GM18907 (cell line): ENCODE data around the gene ARHGEF3.
A peak's percentile ranks its signal among the peaks of the same experiment; 100 is the strongest.

Experiments
- ATAC-seq: cut with Tn5 transposase; IDR thresholded peaks from one replicate; pipeline ENCODE4 v1.9.1; 2021; ENCODE audit warnings: mild to moderate bottlenecking, moderate library complexity; ENCODE audit not compliant: unreplicated experiment

ARHGEF3 gene, protein sequence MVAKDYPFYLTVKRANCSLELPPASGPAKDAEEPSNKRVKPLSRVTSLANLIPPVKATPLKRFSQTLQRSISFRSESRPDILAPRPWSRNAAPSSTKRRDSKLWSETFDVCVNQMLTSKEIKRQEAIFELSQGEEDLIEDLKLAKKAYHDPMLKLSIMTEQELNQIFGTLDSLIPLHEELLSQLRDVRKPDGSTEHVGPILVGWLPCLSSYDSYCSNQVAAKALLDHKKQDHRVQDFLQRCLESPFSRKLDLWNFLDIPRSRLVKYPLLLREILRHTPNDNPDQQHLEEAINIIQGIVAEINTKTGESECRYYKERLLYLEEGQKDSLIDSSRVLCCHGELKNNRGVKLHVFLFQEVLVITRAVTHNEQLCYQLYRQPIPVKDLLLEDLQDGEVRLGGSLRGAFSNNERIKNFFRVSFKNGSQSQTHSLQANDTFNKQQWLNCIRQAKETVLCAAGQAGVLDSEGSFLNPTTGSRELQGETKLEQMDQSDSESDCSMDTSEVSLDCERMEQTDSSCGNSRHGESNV

DNA sequence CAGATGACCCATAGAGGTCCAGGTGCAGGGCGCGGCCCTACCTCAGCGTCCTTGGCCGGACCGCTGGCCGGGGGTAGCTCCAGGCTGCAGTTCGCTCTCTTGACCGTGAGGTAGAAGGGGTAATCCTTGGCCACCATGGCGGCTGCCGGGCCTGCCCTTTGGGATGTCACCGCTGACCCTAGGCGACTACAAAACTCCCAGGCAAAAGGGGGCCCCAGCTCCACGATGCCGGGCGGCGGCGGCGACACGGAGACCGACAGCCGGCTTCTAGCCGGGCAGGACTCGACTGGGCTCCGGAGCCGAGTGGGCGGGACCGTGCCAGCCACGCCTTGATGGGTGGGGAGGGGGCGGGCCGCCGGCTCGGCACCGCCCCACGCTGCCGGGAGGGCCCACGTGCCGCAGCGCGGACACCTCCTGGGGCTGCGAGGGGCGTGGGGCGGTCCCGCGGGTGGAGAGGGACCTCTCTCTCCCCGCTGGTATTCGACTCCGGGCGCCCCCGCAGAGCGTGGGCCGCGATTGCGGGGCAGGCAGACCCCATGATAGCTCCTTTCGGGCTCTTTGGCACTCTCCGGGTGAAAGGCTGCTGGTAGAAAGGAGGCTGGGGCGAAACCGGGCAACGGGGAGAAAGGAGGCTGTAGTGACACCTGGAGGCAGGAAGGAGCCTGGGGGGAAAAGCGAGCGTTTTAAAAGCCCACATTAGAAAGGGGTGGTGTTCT is at the start of gene ARHGEF3:
TSS of gene ARHGEF3 (minus strand) at position 288 of the 716 bp plus-strand sequence. CDS start at position 137, 151 bp downstream.
- ATAC-seq: peak; percentile 79

DNA sequence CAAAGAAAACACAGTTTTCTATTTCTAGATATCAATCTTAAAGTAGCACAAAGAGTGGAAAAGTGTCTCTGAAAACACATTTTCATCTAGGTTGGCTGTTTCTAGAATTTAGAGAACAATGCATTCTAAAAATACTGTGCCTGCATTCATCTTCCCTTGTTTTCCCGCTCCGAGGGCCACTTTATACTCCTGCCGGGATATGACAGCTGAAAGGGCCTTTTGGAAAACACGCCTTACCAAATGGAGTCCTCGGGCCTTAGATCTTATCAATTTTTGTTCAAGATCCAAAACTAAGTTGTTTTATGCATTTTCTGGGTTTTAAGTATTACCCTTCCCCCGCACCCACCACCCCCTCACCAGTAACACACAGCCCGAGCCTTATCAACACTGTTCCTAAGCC is 47.9 kb upstream of the ARHGEF3 start:
- ATAC-seq: no peak

DNA sequence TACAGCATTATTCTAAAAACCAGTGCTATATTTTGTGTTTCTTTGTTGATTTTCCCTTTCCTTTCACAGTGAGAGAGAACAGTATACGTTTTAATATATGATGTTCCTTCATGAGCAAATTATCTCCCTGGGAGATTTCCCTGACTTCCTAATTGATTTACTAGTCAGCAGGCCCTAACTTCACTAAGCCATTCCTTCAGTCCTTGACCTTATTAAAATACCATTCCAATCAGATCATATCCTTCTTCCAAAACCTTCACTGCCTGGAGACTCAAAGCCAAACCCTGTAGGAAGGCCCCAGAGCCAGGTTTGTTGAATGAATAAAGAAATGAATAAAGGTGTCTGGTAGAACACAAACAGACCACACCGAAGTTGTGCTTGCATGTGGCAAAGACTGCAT is 43.8 kb upstream of the ARHGEF3 start:
- ATAC-seq: no peak

DNA sequence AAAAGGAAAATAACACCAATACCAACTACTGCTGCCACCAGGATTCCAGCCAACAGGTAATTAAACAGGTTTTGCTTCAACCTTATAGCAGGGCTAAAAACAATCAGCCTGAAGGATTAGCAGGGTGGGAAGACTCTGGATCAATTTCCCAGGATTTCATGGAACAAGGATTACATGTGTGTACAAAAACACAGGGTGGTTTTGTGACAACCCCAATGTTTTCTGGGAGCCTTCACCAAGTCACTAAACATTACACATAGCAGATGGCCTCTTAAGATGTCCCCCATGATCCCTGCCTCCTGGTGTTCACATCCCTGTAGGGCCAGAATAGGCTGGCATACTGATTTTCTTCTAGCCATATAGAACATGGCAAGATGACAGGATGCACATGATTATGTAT is 42.8 kb upstream of the ARHGEF3 start:
- ATAC-seq: no peak

DNA sequence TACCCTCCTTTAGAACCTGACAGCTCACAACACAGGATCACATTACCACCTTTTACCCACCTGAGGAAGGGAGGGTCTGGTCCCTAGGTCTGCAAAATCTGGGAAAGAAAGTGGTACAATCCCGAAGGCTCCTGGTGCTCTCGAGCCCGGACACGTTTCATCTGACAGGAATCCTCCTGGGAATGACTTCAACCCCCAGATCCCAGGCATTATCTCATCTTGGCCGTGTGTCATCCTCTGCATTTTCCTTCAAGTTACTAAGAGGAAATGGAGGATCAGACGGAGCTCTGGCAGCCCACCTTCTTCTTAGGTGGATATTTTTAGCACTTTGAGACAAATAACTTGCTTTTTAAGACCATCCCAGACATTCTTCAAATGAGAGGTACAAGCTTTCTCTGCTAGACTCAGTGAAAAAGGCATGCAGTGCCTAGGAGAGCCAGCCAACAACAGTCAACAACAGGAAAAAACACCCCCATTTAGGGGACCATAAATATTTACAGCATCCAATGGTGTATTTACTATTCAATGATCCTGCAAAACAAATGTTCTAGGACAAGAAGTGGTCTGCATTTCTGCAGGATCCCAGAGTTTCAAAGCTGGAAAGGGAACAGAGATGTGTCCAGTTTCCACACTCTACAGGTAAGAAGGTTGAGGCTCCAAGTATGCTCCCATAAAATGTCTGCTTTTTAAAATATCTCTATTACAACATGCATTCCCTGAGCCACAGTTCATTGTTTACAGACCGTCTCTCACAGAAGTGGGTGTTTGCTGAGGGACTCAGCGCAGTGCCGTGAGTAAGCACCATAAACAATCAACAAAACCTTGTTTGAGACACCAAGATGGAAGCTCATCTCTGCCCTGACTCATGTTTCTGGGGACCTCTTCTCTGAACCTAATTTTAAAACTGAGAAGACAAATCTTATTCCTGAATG is 38.3 kb upstream of the ARHGEF3 start:
- ATAC-seq: no peak

DNA sequence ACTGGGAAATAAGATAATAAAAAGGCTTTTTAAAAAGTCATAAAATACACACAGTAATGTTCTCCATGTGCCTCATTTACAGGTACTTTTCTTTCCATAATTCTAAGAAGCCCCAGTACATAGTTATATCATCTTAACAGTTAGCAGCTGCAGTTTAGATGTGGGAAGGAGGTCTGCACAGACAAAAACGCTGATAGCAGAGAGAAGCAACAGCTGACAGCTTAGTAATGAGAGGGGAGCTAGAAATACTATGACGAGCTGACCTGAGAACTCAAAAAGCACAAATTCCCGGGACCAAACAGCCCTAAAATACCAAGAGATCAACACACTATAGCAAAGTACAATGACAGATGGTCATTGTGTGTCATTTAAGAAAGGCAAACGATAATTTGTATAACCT is 36.7 kb upstream of the ARHGEF3 start:
- no peak for ATAC-seq

DNA sequence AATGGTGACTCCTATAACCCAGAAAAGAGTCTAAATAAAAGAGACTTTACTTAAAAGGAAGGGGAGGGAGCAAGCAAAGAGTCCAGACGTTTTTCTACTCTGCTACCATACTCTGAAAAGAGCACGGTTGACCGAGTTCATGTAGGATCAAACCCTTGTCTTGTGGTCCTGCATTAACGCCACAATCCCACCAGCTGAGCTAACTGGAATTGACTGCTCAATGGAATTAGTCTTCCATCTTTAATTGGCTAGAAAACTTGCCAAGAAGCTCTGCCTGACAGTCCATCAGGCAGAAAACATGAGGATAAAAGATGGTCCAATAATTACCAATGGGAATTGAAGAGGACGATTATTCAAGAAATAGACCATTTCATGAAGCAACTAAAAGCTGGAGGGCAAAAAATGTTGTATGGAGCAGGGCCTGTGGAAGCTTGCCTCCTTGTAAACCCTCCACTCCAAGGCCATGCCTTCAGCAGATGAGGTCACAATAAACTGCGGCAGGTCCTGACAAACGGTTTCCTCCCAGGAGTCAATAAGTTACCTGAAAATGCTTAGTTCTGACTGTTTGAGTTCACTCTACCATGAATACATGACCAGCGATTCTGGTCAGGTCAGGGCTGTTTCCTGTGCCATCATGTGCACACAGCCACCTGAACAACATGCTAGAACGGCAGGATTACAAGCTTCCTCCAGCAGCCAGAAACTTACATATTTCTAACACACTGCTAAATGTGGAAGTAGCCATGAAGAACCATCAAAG is 35.6 kb upstream of the ARHGEF3 start:
- peak; percentile 97 for ATAC-seq

DNA sequence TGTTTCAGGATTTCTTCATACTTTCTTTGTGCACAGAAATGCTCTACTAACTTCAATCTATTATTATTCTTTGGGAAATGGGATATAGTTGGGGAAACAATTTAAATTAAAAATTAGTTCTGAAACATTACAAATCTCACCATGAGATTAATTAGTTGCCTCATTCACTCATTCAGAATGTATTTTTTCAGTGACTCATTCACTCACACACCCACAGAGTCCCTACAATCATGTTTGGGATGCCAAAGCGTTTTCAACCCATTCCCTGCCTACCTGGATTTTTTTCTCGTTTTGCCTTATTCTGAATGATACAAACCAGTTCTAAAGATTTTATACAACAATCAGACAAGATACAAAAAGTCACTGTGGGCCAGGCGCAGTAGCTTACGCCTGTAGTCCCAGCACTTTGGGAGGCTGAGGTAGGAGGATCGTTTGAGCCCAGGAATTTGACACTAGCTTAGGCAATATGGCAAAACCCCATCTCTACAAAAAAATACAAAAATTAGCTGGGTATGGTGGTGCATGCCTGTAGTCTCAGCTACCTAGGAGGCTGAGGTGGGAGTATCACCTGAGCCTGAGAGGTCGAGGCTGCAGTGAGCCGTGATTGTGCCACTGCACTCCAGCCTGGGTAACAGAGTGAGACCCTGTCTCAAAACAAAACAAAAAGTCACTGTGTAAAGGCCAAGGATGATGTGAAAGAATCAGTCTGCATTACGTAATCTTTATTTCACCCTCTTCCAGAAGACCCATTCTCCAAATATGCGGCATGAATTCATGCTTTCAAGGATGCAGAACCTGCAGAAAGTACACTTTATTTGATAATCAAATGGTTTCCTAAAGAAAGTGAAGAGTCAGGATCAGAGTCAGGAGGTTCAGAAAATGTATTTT is 34.8 kb upstream of the ARHGEF3 start:
- ATAC-seq: no peak

DNA sequence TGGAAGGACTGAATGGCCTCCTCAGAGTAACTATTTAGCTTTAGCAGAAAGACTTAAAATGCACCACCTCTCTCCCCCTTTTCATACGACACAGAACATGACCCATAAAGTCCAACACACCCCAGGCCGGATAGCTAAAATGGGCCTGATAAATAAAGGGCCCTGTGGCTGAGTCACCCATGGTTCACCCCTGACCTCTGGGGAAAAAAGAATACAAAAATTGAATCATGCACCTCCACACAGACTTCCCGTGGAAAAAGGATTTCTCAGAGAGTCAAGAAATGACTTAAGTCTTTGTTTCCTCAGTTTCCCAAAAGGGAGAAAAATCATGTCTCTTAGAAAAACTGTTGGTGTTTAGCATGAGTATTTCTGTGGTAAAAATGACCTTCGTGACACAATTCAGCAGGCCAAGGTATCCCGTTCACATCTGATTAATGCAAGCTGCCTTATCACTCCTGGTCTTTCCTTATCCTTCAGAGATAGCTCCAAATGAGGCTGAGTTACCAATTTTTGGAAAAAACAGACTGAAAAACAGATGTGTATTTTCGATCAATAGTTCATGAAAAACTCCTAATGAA is 34.0 kb upstream of the ARHGEF3 start:
- ATAC-seq: no peak

DNA sequence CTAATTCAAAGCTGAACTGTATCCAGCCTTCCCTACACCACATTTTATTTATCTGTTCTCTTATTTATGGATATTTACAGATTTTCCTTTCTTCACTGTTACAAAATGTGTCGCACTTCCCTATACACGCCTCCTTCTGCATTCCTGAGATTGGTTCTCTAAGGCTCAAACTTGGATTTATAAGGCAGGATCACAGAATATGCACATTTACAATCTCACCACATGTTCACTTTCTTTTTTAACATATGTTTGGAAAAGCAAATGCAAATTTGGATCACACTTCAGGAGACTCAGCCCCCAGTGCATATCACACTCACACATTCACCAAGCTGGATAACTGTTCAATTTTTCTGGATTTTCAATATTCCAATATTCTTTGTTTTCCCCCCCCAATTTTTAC is 31.8 kb upstream of the ARHGEF3 start:
- no peak for ATAC-seq

DNA sequence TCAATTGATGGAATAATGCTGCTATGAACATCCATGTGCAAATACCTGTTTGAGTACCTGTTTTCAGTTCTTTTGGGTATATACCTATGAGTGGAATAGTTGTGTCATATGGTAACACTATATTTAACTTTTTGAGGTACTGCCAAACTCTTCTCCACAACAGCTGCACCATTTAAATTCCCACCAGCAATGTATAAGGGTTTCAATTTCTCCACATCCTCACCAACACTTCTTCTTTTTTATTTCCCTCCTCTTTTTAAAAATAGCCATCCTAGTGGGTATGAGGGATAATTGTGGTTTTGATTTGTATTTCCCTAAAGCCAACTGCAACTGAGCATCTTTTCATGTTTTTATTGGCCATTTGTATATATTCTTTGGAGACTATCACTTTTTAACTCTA is 31.3 kb upstream of the ARHGEF3 start:
- ATAC-seq: no peak

DNA sequence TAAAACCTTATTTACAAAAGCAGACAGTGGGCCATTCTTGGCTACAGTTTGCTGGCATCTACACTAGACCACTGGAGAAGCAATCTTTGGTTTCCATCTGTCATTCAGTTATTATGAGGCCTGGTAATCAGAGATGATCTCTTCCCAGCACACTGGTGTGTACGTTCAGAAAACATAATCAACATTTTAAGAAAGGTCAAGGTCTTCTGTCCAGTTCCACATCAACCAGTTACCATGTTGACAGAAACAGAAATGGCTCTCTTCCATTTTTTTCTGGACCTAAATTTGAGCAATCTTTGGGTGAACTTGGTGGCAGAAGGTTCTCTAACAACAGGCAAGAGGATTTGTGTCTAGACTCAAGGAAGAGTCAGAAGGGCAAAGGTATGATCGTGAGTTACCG is 29.8 kb upstream of the ARHGEF3 start:
- ATAC-seq: no peak

DNA sequence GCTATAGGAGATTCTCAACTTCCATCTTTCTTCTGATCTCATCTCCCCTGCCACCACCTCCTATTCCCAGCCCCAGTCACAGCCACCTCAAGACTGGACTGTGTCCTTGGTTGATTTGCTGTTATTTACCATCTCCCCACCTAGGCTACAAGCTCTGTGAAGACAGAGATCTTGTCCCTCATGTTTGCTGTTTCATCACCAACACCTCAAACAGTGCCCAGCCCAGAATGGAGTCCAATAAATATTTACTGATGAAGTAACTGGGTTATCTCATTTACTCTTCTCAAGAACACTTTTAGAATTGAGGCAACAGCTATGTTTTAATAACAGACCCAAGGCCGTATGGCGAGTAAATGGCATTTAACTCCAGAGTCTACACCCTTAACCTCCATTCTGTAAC is 29.1 kb upstream of the ARHGEF3 start:
- ATAC-seq: no peak

DNA sequence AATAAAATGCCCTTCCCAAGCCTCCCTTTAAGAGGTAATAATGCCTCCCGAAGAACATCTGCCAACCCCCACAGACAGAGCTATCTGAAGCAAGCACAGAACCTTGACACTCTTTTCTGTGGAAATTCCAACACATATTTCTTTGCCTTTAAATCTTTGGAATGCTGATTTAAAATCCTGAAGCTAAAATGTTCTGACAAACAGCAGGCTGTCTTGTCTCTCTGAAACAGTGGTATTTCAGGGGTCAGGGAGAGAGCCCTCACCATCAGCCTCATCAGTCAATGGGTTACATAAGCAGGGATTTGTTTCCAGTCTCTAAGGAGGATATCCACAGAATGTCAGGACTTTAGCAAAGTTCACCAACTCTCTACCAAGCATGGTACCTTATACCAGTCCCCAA is 27.8 kb upstream of the ARHGEF3 start:
- ATAC-seq: no peak

DNA sequence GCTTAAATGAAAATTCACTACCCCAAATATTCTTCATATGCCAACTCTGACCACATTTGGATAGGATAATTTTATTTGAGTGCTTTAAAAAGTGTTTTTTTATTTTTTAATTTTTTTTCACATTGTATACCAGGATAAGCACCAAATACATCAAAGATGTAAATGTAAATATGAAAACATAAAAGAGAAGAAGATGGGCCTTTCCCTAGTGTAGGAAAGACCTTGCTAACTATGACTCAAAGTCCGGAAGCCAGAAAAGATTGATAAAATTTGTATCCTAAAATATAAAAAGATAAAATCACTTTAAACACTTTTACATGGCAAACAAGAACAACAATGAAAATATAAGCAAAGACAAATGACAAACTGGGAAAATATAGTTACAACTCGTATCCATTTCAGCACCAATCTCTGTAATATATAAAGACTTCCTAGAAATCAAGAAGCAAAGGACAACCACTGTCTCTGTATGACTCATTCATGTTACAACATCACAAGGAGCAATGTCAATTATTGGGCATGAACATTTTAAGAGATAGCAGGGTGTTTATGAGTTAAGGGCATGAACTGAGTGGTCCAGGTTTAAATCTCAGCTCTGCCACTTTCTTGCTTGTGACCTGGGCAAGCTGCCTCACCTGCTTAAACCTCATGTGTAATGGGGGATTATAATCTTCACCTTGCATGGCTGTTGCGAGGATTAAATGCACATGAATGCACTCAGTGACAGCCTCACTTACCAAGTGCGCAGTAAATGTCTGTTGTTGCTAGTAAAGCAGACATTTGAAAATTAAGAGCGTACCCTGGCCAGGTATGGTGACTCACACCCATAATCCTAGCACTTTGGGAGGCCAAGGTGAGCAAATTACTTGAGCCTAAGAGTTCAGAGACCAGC is 25.3 kb upstream of the ARHGEF3 start:
- no peak for ATAC-seq

DNA sequence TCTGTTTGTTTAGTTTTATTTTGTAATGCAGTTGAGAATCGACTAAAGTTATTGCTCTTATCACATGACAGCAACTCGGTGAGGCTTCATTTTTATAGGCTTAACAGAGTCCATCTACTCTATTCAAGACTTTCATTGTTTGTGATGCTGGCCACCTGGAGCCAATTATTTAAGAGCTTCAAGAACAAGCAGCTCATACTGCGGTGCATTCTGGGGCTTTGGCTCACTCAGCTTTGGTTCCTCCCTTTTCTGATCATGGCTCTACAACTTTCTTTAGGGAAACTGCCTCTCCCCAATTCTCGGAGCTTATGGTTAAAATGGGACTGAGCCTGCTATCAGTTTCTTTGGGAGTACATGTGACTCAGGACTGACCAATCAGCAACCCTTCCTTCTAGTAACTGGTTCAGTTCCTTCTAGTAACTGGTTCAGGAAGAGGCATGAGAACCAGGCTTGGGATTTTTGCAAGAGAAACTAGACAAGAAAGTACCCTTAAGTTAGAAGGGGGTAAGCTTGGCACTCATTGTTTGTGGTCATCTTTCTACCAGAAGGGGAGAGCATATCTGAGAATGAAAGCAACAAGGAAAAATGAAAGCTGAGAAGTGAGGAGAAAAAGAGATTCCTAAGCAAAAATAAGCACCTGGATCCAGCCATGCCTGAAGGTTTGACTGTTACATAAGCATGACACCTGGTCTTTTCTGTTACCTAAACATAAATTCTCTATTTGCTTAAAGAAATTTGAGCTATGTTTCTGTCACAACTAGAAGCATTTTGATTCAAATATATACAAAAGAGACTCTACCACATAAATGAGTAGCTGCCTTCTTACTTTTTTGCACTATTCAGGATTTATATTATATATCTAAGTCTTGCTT is 24.1 kb upstream of the ARHGEF3 start:
- ATAC-seq: no peak
